ENCODE data around the gene SLC16A12. TPM values are rescaled to one million over a fixed set of nuclear protein-coding genes. Genes with fewer than 3 reads are reported as not detected.

The SLC16A12 gene, protein sequence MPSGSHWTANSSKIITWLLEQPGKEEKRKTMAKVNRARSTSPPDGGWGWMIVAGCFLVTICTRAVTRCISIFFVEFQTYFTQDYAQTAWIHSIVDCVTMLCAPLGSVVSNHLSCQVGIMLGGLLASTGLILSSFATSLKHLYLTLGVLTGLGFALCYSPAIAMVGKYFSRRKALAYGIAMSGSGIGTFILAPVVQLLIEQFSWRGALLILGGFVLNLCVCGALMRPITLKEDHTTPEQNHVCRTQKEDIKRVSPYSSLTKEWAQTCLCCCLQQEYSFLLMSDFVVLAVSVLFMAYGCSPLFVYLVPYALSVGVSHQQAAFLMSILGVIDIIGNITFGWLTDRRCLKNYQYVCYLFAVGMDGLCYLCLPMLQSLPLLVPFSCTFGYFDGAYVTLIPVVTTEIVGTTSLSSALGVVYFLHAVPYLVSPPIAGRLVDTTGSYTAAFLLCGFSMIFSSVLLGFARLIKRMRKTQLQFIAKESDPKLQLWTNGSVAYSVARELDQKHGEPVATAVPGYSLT
- 1.6 TPM for total RNA-seq

GRCh38 chr10:89535171-89536012 is at the start of gene SLC16A12:
TSS of gene SLC16A12 (minus strand) at chr10:89535594. CDS start at chr10:89462578, 73,016 bp downstream.
- H3K27ac ChIP-seq (ENCODE audit: low read depth, low read length), result peak within 1 kb of the TSS; percentile 30
- no peaks in the 10 kb centered on the region for H3K9me3 ChIP-seq (ENCODE audit: control insufficient read depth in 3 of 3, low read length in 3 of 3)
- peak within 1 kb of the TSS in 2 of 3 donors; percentile 32 to 69 for H3K9ac ChIP-seq (ENCODE audit: low read depth in 1 of 3, low read length in 3 of 3)
- peaks cover 19 to 41% (median 23%) of the 10 kb centered on the region in 3 donors for H3K27me3 ChIP-seq (ENCODE audit: control insufficient read depth in 3 of 3, insufficient read depth in 3 of 3, low read length in 3 of 3)
- H3K36me3 ChIP-seq (ENCODE audit: control insufficient read depth in 3 of 3, insufficient read depth in 3 of 3, low read length in 3 of 3), result no peaks in the 10 kb centered on the region
- H3K4me1 ChIP-seq (ENCODE audit: control insufficient read depth in 3 of 3, insufficient read depth in 3 of 3, low read length in 3 of 3), result peaks cover 0 to 4% (median 3%) of the 10 kb centered on the region in 3 donors
- H3K4me3 ChIP-seq (ENCODE audit: low read length in 3 of 3), result peak within 1 kb of the TSS; percentile 30 to 55 (median 49)

DNA sequence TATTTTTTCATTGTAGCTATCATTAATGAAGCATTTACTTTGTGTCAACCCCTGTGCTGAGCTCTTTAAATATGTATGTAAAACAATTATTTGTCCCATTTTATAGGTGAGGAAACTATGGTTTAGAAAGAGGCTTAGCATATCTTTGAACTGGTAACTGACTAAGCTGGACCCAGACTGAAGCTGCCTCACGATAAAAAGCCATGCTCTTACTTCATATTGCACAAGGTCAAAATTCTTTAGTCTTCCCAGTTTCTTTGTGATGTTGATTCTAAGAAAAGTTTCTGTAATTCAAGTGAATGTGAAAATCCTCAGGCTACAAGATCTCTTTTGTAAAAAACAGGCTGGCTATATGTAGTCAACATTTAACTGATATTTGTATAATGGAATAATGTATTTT is 46.6 kb upstream of the SLC16A12 start:
- H3K9ac ChIP-seq (ENCODE audit: low read depth in 1 of 3, low read length in 3 of 3), result no peak overlapping the region
- no peaks in the 10 kb centered on the region for H3K9me3 ChIP-seq (ENCODE audit: control insufficient read depth in 3 of 3, low read length in 3 of 3)
- H3K4me3 ChIP-seq (ENCODE audit: low read length in 3 of 3), result no peak overlapping the region
- no peaks in the 10 kb centered on the region for H3K4me1 ChIP-seq (ENCODE audit: control insufficient read depth in 3 of 3, insufficient read depth in 3 of 3, low read length in 3 of 3)
- no peak overlapping the region for H3K27ac ChIP-seq (ENCODE audit: low read depth, low read length)
- H3K36me3 ChIP-seq (ENCODE audit: control insufficient read depth in 3 of 3, insufficient read depth in 3 of 3, low read length in 3 of 3), result peaks cover 0 to 4% (median 0%) of the 10 kb centered on the region in 3 donors
- H3K27me3 ChIP-seq (ENCODE audit: control insufficient read depth in 3 of 3, insufficient read depth in 3 of 3, low read length in 3 of 3), result no peaks in the 10 kb centered on the region

DNA sequence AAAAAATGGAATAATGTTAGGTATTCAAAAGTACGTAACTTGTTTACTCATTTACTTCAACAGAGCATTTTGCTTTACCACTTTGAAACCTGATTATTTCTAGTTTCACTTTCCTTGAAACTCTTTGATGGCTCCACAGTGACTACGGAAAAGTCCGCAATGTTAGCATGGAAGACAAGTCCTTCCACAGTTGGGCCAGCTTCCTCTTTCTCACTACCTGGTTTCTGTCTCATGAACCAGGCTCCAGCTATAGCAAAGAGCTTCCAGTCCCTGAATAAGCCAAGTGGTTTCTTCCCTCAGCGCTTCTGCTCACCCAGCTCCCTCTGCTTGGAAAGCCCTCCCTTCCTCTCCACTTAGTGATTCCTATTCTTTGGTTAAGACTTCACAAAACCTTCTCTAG is 44.8 kb upstream of the SLC16A12 start:
- H3K4me3 ChIP-seq (ENCODE audit: low read length in 3 of 3), result no peak overlapping the region
- no peaks in the 10 kb centered on the region for H3K4me1 ChIP-seq (ENCODE audit: control insufficient read depth in 3 of 3, insufficient read depth in 3 of 3, low read length in 3 of 3)
- no peak overlapping the region for H3K9ac ChIP-seq (ENCODE audit: low read depth in 1 of 3, low read length in 3 of 3)
- no peaks in the 10 kb centered on the region for H3K9me3 ChIP-seq (ENCODE audit: control insufficient read depth in 3 of 3, low read length in 3 of 3)
- H3K36me3 ChIP-seq (ENCODE audit: control insufficient read depth in 3 of 3, insufficient read depth in 3 of 3, low read length in 3 of 3), result peaks cover 0 to 3% (median 0%) of the 10 kb centered on the region in 3 donors
- no peaks in the 10 kb centered on the region for H3K27me3 ChIP-seq (ENCODE audit: control insufficient read depth in 3 of 3, insufficient read depth in 3 of 3, low read length in 3 of 3)
- H3K27ac ChIP-seq (ENCODE audit: low read depth, low read length), result no peak overlapping the region

- no peak overlapping the region for H3K27ac ChIP-seq (ENCODE audit: low read depth, low read length)
- no peaks in the 10 kb centered on the region for H3K4me1 ChIP-seq (ENCODE audit: control insufficient read depth in 3 of 3, insufficient read depth in 3 of 3, low read length in 3 of 3)
- H3K4me3 ChIP-seq (ENCODE audit: low read length in 3 of 3), result no peak overlapping the region
- no peaks in the 10 kb centered on the region for H3K9me3 ChIP-seq (ENCODE audit: control insufficient read depth in 3 of 3, low read length in 3 of 3)
- no peaks in the 10 kb centered on the region for H3K27me3 ChIP-seq (ENCODE audit: control insufficient read depth in 3 of 3, insufficient read depth in 3 of 3, low read length in 3 of 3)
- H3K9ac ChIP-seq (ENCODE audit: low read depth in 1 of 3, low read length in 3 of 3), result no peak overlapping the region
- no peaks in the 10 kb centered on the region for H3K36me3 ChIP-seq (ENCODE audit: control insufficient read depth in 3 of 3, insufficient read depth in 3 of 3, low read length in 3 of 3)
Measured at GRCh38 chr10:89576696-89577095, 41.3 kb upstream of the SLC16A12 start.

GRCh38 chr10:89576022-89576421 is 40.6 kb upstream of the SLC16A12 start:
- Histone ChIP-seq H3K36me3 (ENCODE audit: control insufficient read depth in 3 of 3, insufficient read depth in 3 of 3, low read length in 3 of 3) (no peaks in the 10 kb centered on the region), H3K4me1 (ENCODE audit: control insufficient read depth in 3 of 3, insufficient read depth in 3 of 3, low read length in 3 of 3) (no peaks in the 10 kb centered on the region), H3K27ac (ENCODE audit: low read depth, low read length) (no peak overlapping the region), H3K9me3 (ENCODE audit: control insufficient read depth in 3 of 3, low read length in 3 of 3) (no peaks in the 10 kb centered on the region), H3K4me3 (ENCODE audit: low read length in 3 of 3) (no peak overlapping the region), H3K9ac (ENCODE audit: low read depth in 1 of 3, low read length in 3 of 3) (no peak overlapping the region), H3K27me3 (ENCODE audit: control insufficient read depth in 3 of 3, insufficient read depth in 3 of 3, low read length in 3 of 3) (no peaks in the 10 kb centered on the region)

- H3K27me3 ChIP-seq (ENCODE audit: control insufficient read depth in 3 of 3, insufficient read depth in 3 of 3, low read length in 3 of 3), result no peaks in the 10 kb centered on the region
- H3K27ac ChIP-seq (ENCODE audit: low read depth, low read length), result no peak overlapping the region
- no peak overlapping the region for H3K4me3 ChIP-seq (ENCODE audit: low read length in 3 of 3)
- no peak overlapping the region for H3K9ac ChIP-seq (ENCODE audit: low read depth in 1 of 3, low read length in 3 of 3)
- H3K9me3 ChIP-seq (ENCODE audit: control insufficient read depth in 3 of 3, low read length in 3 of 3), result no peaks in the 10 kb centered on the region
- H3K4me1 ChIP-seq (ENCODE audit: control insufficient read depth in 3 of 3, insufficient read depth in 3 of 3, low read length in 3 of 3), result no peaks in the 10 kb centered on the region
- H3K36me3 ChIP-seq (ENCODE audit: control insufficient read depth in 3 of 3, insufficient read depth in 3 of 3, low read length in 3 of 3), result no peaks in the 10 kb centered on the region
Measured at GRCh38 chr10:89575031-89575430, 39.6 kb upstream of the SLC16A12 start.

DNA sequence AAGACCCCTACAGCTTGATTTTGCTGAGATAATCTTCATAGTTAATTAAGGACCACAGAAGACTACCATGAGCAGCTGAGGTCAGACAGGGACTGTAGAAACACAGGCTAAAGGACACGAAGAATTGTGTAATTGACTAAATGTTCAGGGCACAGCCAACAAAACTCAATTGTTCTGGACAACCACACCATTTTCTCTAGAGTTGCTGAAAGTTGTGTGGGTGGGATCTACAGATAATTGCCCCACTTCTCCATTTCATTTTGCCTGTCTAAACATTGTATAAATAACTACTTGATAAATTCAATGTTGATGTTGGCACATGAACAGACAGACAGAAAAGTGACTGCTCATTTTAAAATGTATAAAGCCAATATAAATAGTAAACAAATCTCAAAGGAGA is 39.0 kb upstream of the SLC16A12 start:
- no peak overlapping the region for H3K27ac ChIP-seq (ENCODE audit: low read depth, low read length)
- no peaks in the 10 kb centered on the region for H3K9me3 ChIP-seq (ENCODE audit: control insufficient read depth in 3 of 3, low read length in 3 of 3)
- no peak overlapping the region for H3K4me3 ChIP-seq (ENCODE audit: low read length in 3 of 3)
- no peaks in the 10 kb centered on the region for H3K27me3 ChIP-seq (ENCODE audit: control insufficient read depth in 3 of 3, insufficient read depth in 3 of 3, low read length in 3 of 3)
- no peaks in the 10 kb centered on the region for H3K4me1 ChIP-seq (ENCODE audit: control insufficient read depth in 3 of 3, insufficient read depth in 3 of 3, low read length in 3 of 3)
- no peaks in the 10 kb centered on the region for H3K36me3 ChIP-seq (ENCODE audit: control insufficient read depth in 3 of 3, insufficient read depth in 3 of 3, low read length in 3 of 3)
- no peak overlapping the region for H3K9ac ChIP-seq (ENCODE audit: low read depth in 1 of 3, low read length in 3 of 3)

DNA sequence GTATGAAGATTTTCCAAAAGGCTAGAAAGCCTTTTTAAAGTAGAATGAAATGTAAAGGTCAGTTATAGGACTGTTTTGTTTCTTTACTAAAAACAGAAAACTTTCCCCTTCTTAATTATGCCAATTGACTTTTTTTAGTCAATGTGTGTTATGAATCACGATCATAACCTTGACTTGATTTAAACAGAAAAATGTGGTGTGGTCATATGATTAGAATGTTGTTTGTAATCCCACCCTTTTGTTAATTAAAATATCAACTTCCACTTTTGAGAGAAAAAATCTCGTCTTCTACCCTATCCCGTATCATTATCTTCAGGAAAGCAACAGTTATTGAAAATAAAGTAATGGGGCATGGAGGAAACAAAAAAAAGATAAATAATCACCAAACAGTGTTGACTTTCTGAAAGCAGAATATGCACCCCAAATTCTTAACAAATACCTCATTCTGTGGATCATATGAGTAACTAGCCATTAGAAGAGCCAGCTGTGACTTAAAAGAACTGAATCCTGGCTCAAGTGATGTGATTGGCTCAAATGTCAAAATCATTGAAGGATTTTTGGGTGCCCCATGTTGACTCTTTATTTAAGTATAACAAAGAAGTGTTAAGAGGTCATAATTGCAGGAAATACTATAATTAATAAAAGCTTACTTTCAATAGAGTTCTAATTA is 32.3 kb upstream of the SLC16A12 start:
- H3K4me1 ChIP-seq (ENCODE audit: control insufficient read depth in 3 of 3, insufficient read depth in 3 of 3, low read length in 3 of 3), result no peaks in the 10 kb centered on the region
- H3K4me3 ChIP-seq (ENCODE audit: low read length in 3 of 3), result no peak overlapping the region
- H3K36me3 ChIP-seq (ENCODE audit: control insufficient read depth in 3 of 3, insufficient read depth in 3 of 3, low read length in 3 of 3), result no peaks in the 10 kb centered on the region
- H3K27ac ChIP-seq (ENCODE audit: low read depth, low read length), result no peak overlapping the region
- no peaks in the 10 kb centered on the region for H3K9me3 ChIP-seq (ENCODE audit: control insufficient read depth in 3 of 3, low read length in 3 of 3)
- no peaks in the 10 kb centered on the region for H3K27me3 ChIP-seq (ENCODE audit: control insufficient read depth in 3 of 3, insufficient read depth in 3 of 3, low read length in 3 of 3)
- no peak overlapping the region for H3K9ac ChIP-seq (ENCODE audit: low read depth in 1 of 3, low read length in 3 of 3)

DNA sequence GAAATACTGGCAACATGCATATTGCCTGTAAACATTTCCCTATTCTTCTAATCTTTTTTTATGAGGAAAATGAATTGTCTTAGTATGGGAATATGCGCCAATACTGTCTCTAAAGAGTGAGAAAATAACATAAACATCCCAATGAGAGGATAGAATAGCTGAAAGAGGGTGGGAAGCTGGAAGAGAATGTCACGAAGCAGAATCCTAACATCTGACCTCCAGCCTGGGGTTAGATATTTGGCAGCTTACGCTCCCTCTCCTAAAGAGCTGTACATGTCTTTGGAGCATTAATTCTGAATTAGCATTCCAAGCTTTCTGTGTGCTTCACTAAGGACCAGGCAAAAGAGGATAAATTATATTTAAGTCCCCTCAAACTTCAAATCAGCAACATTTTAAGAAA is 31.6 kb upstream of the SLC16A12 start:
- Histone ChIP-seq H3K9ac (ENCODE audit: low read depth in 1 of 3, low read length in 3 of 3) (no peak overlapping the region), H3K27ac (ENCODE audit: low read depth, low read length) (no peak overlapping the region), H3K36me3 (ENCODE audit: control insufficient read depth in 3 of 3, insufficient read depth in 3 of 3, low read length in 3 of 3) (no peaks in the 10 kb centered on the region)

More for the DNA sequence above, 31.6 kb upstream of the SLC16A12 start:
- H3K27me3 ChIP-seq (ENCODE audit: control insufficient read depth in 3 of 3, insufficient read depth in 3 of 3, low read length in 3 of 3), result no peaks in the 10 kb centered on the region
- H3K4me1 ChIP-seq (ENCODE audit: control insufficient read depth in 3 of 3, insufficient read depth in 3 of 3, low read length in 3 of 3), result no peaks in the 10 kb centered on the region
- H3K4me3 ChIP-seq (ENCODE audit: low read length in 3 of 3), result no peak overlapping the region
- no peaks in the 10 kb centered on the region for H3K9me3 ChIP-seq (ENCODE audit: control insufficient read depth in 3 of 3, low read length in 3 of 3)

All from skeletal muscle tissue (tissue), 4 donors.